GM19238 (cell line): Measurements from ENCODE around the gene PGA3.
A peak's percentile ranks its signal among the peaks of the same experiment; 100 is the strongest.
"Not testable (repeated sequence)": the region's sequence is repeated elsewhere in the genome, so short reads cannot be mapped to it uniquely, and the experiment has no call there.

ENCODE experiments used
- DNase-seq: peaks from one replicate; pipeline ENCODE4 v3.0.0; 2011; ENCODE audit warnings: low spot score; ENCODE audit not compliant: insufficient read length

The PGA3 gene

DNA sequence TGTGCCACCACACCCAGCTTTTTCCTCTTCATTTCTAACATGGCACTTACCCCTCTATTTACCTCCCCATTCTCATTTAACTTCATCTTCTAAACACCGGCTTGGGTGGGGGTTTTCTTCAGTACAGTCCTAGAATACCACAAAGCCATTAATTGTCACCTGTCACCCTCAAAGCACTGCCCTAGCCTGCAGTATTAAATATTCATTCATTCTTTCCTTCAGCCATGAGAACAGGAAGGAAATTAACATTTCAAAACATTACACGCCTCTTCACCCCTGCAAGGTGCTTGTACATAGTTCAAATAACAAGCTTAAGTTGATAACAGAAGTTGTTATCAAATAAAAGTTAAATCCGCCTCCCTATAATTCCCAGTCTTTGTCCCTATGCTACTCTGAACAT is 31.4 kb upstream of the PGA3 start:
- no peak for DNase-seq

DNA sequence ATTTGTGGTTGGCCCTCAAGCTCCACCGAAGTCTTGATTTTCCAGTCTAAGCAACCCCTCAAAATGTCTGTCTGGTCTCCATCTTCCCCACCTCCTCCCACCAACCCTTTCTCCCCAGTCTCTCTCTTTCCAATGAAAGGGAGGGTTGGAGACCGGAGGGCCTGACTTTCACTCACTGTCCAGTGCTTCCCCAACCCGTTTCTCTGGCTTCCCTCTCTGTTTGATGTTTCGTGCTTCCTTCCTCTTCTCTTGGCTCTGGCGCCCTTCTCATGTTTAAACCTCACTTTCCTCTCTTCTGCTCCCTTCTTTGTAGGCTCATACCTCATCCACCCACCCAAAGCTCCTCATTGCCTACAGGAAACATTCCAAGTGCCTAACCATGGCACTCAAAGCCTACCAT is 31.0 kb upstream of the PGA3 start:
- DNase-seq: no peak

DNA sequence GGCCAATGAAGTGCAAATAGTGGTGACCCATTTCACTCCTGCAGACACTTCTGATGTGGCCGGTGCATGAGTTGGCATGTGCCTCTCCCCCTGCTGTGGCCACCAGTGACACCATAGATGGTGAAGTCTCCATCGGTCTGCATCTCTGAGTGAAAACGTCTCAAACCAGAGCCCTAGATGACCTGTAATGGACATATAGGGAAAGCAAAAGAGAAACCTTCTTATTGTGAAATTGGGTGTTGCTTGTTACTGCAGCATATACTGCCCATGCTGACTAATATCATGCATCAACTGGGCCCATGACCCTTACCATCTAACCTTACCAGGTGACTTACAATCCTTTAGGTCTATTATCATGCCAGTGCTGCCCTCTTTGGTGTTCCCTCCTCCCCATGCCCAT is 30.4 kb upstream of the PGA3 start:
- DNase-seq: no peak

DNA sequence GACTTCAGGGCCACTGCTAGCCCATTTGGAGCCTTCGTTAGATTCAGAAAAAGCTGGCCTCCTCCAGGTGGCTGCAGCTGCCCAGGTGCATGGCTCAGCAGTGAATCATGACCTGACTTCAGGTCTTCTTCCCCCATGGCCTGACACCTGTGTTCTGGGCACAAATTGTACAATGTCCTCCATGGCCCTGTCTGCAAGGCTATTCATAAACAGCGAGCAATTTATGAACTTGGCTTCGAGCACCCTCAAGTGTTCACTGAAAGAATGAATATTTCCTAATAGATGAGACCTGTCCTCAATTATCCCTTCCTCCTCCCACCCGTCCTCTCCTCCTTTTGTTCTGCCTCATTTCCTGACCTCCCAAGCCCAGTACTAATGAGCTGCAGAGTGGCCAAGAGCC is 29.9 kb upstream of the PGA3 start:
- DNase-seq: no peak

DNA sequence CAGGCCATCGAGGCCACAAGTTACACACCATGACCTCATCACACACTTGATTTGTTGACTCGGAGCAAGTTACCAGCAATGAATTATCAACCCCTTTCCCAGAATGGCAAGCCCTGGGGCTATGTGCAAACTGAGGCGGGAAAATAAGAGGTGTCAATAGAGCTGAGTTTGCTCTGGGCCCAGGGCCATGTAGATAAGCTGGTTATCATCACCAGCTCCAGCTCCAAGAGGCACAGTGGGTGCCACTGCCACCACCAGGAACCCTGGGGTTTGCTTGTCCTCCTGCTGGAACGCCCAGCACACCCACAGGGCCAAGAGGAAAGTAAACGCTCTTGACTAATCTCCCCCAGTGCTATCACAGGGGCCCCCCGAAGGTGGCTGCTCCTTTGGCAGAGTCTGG is 29.0 kb upstream of the PGA3 start:
- no peak for DNase-seq

DNA sequence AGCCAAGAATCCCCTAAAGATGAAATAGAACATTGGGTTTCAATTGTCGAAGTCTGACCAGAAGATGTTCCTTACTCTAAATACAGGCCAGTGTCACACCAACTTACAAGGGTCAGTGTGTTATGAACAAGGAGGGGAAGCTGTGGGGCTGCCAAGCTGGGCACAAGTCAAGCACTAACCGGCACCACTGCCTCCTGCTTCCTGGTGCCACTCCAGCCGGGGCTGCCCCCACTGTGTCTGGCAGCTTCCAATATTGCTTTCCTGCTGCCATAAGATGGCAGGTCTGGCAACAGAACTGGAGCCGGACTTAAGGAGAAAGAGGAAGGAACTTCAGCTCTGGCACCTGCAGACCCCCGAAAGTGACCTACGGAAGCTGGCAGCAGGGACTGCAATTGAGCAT is 28.4 kb upstream of the PGA3 start:
- no peak for DNase-seq

DNA sequence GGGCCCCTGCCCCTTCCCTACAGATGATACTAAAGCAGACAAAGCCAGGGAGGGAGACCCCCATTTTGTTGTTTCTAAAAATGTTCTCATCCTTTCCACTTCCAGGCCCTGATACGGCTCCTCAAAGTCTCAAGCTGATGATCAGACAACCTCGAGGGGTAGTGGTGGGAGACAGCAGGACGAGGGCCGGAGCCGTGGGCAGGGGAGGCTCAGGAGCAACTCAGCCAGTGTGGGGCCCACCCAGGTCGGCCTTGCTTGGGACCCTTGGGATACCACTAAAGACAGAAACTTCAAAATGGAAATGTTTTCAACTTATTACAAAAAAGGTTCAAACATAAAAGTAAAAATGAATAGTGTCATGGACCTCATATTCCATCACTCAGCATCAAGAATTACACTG is 26.9 kb upstream of the PGA3 start:
- no peak for DNase-seq

DNA sequence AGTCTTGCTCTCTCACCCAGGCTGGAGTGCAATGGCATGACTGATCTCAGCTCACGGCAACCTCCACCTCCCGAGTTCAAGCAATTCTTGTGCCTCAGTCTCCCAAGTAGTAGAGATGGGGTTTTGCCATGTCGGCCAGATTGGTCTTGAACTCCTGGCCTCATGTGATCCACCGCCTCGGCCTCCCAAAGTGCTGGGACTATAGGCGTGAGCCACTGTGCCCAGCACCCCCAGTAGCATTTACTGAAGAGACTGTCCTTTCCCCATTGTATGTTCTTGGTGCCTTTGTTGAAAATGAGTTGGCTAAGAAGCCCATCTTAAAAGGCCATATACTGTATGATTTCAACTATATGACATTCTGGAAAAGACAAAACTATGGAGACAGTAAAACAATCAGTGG is 23.1 kb upstream of the PGA3 start:
- DNase-seq: not testable (repeated sequence)

DNA sequence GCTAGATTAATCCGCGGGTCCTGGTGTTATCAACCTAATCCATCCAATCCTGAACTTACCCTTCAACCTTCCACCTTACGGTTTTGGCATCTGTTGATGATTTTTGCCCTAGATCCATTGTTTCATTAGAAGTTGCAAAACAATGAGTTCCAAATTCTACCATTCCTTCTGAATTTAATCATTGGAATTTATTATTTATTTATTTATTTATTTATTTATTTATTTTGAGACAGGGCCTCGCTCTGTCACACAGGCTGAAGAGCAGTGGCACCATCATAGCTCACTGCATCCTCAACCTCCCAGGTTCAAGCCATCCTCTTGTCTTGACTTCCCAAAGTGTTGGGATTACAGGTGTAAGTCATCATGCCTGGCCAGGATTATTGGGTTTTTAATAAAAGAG is 21.8 kb upstream of the PGA3 start:
- no peak for DNase-seq

DNA sequence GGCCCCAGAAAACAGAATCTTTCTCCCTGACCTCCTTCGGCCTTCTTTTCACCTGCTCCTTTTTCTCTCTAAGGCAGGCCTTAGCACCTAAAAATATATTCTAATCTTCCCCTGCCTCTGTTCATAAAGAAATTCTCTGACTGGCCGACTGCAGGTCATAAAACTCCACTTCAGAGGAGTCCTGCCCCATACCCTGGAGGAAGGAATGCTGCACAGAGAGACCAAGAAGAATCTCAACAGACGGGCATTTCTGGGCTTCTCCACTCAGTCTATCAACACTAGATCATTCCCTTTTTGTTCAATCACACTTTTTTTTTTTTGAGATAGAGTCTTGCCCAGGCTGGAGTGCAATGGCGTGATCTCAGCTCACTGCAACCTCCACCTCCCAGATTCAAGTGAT is 19.7 kb upstream of the PGA3 start:
- no peak for DNase-seq

DNA sequence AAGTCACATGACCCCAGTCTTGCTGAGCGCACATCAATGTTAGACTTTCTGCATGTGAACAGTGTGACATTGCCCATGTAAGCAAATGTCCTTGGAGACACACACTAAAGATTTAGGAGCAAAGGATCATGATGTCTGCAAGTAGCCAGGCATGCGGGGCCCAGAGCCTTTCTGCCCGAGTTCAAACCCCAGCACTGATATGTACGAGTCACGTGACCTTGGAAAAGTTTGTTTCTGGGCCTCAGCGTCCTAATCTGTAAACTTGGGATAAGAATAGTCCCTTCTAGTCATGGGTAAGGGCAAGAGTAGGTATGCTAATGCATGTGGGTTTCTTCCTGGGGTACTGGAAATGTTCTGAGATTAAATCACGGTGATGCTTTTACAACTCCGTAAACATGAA is 16.8 kb upstream of the PGA3 start:
- no peak for DNase-seq

DNA sequence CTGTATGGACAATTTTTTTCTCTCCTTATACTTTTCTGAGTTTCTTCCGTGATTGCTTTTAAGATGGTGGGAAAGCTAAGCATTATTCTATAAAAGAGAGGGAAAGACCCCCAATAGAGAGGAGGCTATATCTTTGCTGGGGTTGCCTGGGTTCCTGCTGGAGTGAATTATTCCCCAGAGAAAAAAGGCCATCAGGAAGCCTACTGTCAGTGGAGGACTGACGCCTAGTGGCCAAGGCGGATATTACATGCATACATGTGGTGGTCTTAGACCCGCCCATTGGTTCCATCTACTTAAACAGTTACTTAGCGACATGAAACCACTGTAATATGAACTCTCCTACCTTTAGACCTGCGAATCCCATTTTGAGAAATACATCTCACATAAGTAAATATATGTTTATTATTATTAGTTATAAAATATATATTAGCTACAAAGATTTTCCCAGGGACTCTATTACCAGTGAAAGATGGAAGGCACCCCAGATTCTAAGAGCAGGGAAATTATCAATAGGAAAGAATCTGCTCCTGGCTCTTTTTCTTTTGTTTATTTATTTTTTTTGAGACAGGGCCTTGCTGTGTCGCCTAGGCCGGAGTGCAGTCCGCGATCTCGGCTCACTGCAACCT is 15.7 kb upstream of the PGA3 start:
- peak; percentile 55 for DNase-seq

DNA sequence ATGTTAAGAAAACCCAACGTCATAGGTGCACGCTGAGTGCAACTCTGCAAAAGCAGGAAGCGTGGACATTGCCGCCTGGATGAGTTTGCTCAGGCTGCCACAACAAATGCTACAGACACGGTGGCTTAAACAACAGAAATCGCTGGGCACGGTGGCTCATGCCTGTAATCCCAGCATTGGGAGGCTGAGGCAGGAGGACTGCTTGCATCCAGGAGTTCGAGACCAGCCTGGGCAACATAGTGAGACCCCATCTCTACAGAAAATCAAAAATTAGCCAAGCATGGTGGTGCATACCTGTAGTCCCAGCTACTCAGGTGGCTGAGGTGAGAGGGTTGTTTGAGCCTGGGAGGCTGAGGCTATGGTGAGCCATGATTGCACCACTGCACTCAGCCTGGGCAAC is 13.4 kb upstream of the PGA3 start:
- DNase-seq: no peak

DNA sequence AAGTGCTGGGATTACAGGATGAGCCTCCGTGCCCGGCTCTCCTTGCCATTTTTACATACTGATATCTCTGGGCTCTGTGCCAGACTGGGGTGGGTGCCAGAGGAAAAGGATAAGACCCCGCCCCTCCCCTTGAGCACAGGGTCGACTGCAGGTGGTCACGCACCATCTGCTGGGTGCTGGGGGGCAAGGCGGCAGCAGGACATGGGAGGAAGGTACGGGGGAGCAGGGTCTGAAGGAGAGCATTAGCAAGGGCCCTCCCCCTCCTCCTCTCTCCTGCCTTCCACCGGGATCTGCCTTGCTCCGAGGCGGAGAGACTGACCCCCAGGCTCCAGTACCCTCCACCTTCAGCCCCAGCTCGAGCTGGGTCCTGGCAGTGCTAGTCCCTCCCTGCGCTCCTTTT is 9.7 kb upstream of the PGA3 start:
- DNase-seq: no peak

DNA sequence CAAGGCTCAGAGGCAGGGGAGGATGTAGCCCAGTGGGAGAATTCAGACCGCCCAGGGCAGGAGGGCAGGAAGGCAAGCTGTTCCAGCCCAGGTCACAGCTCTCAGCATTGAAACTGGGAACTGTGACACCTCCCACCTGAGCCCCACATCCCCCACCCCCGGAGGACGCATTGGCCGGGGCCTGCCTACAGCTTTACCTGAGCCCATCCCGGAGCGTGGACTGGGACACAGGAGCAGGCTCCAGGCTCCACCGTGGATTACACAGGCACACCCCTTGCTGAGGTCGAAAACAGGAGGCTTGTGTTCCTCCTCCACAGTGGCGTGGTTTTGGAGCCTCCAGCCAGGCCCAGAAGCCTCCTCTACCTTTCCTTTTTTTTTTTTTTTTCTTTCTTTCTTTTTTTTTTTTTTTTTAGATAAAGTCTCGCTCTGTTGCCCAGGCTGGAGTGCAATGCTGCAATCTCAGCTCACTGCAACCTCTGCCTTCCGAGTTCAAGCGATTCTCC is 9.1 kb upstream of the PGA3 start:
- no peak for DNase-seq

DNA sequence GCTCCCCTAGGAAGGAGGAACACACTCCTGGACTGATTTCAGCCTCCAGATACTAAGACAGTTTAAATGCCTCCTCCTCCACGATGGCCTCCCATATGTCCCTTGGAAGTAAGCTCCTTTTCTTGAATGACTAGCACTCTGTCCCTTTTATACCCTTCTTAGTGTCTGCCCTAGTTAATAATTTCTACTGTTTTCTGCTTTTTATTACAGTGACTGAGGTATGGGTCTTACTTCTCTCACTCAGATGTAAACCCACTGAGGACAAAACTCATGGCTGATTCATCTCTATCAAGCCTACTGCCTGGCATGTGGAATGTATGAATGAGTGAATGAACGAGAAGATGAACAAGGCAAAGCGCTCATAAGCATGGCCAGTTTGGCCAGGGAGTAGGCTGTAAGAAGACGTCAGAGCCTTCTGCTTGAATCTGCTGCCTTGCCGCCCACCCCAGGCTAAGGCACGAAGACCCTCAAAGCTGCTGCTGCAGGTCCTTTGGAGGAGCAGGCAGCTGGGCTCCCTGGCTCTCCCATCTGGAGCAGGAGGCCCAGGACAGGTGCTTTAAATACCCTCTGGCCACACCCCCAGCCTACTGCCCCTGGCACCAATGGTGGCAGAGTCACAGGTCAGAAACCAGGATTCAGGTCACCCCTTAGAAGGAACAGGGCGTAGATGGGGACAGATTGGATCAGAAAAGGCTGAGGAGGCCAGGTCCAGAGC is 8.2 kb upstream of the PGA3 start:
- no peak for DNase-seq

DNA sequence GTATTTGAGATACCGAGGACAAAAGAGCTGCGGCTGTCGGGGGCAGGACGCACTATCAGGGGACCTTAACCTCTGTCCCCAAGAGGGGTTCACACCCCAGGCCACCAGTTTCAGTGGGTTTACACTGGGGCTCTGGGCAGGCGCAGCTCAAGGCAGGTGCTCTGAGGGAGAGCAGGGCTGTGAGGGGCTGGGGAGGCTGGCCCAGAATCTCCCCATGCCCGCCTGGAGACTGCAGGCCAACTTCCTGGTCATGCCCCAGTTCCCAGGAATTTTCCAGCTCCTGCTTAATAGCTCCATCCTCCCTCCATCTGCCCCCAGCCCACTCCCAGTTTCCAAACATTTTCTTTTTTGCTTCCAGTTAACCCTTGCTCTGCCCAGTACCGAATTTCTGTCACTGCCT is 7.6 kb upstream of the PGA3 start:
- DNase-seq: no peak

DNA sequence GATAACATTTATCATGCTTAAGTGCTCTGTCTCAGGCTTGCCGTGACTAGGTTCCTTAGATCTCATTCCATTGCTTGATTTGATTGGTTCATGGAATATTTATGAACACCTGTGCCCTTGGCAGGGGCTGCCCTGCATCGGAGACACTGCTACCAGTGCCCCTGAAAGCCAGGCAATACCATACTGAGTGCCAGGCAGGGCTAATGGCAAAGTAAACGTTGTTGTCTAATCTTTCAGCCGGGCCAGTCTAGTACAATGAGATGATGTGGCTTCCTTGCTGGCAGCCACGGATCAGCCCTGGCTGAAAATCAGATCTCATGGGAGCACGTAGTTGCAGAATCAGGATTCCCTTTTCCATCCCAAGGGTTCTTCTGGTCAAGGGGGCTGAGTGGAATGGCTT is 5.0 kb upstream of the PGA3 start:
- DNase-seq: no peak

DNA sequence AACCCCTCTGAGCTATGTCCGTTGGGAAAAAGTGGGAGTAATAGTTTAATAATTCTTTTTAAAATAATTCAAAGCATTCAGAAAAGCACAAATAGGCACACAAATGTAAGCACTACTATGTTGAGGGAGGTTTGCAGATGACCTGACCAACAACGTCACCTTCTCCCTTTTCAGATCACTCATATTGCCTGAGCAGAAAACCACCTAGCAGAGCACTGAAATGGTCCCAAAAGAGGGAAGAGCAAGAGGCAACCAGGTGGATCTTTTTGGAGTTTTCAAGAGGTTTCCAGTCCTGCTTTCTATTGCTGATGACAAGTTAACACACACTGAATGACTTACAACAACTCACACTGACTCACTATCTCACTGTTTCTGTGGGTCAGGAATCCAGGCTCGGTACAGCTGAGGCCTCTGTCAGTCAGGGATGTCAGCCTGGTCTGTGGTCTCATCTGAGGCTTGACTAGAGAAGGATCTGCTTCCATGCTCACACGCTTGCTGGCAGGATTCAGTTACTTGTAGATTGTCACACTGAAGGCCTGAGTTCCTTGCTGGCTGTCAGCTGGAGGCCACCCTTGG is 4.3 kb upstream of the PGA3 start:
- no peak for DNase-seq

DNA sequence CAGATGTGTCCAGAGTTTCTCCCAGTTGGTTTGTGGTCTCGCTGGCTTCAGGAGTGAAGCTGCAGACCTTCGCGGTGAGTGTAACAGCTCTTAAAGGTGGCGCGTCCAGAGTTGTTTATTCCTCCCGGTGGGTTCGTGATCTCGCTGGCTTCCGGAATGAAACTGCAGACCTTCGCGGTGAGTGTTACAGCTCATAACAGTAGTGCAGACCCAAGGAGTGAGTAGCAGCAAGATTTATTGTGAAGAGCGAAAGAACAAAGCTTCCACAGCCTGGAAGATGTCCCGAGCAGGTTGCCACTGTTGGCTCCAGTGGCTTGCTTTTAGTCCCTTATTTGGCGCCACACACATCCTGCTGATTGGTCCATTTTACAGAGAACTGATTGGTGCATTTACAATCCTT is 1.8 kb upstream of the PGA3 start:
- DNase-seq: no peak

DNA sequence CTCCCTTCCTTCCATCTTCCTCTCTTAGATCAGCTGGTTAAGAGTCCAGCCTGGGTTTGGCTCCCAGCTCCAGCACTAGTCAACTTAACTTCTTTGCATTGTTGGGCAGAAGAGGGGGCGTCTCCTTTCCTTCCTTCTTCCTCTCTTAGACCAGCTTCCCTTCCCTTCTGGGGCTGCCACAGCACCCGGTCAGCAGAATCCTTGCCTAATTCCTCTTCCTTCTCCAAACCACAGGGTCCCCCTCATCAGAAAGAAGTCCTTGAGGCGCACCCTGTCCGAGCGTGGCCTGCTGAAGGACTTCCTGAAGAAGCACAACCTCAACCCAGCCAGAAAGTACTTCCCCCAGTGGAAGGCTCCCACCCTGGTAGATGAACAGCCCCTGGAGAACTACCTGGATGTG is 558 bp downstream of the PGA3 start:
- DNase-seq: not testable (repeated sequence)

DNA sequence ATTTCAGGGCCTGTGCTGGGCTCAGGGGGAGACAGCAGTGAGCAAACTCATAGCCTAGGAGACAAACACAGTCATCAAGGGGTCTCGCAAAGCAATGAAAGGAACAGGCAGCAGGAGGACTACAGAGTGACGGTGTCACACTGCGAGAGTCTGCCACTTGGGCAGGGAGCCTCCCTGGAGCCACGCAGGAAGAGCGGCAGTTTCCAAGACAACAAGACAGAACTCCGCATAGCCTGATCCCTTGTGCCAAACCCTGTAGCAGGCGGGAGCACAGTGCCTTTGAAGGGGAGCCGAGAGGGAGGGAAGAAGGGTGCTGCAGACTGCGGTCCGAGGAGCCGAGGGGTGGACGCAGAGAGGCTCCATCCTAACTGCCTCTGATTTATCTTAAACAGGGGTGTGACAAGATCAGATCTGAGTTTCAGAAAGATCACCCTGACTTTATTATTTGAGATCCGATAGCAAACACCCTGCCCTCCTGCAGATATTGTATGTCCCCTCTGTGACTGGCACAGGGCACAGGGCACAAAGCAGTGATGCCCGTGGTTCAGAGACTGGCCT is 1.3 kb downstream of the PGA3 start:
- DNase-seq: not testable (repeated sequence)
